ENCODE data around the gene CDC42BPB. TPM values are rescaled to one million over a fixed set of nuclear protein-coding genes. Genes with fewer than 3 reads are reported as not detected.

Gene CDC42BPB
- total RNA-seq, 4 donors from 2014 or later = 80.6 to 157 (median 118) TPM

DNA sequence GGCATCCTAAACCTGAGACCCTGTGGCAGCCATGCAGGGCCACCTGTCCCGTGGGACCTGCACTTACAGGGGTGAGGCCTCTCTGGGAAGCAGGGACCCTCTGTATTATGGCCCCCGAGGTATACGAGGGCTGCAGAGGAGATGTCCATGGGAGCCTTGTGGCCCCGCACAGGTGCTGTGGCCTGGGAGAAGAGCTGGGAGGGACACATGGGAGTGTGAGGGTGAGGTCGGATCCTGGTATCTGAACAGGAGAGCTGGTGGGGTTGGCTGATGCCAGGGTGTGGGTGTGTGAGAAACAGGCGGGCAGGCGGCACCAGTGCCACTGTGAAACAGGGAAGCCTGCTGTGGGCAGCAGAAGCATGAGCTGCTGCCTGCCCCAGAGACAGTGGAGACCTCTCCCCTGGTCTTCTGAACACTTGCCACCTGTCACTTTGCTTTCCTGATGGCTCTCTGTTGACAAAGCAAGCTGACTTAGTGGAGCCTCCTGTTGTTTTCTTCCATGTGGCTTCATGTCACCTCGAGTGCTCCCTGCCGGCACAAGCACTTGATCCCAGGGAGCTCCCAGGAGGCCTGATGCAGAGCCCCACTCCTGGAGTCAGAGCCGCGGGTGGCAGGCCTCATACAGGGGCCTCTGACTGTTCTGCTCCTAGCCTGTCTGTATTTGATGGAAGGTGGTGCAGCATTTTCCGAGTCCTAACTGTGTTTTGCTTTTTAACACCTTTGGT is 154.7 kb downstream of the CDC42BPB start:
- Histone ChIP-seq H3K36me3 (no peaks in the 10 kb centered on the region), H3K4me1 (no peaks in the 10 kb centered on the region), H3K9me3 (no peaks in the 10 kb centered on the region), H3K27me3 (no peaks in the 10 kb centered on the region), H3K4me3 (no peak overlapping the region), H3K27ac (no peak overlapping the region)
- no peak for DNase-seq
- TF ChIP-seq POLR2A (IDR thresholded peaks at IDR 0.05) = no peak
- TF ChIP-seq, protein P1, sequence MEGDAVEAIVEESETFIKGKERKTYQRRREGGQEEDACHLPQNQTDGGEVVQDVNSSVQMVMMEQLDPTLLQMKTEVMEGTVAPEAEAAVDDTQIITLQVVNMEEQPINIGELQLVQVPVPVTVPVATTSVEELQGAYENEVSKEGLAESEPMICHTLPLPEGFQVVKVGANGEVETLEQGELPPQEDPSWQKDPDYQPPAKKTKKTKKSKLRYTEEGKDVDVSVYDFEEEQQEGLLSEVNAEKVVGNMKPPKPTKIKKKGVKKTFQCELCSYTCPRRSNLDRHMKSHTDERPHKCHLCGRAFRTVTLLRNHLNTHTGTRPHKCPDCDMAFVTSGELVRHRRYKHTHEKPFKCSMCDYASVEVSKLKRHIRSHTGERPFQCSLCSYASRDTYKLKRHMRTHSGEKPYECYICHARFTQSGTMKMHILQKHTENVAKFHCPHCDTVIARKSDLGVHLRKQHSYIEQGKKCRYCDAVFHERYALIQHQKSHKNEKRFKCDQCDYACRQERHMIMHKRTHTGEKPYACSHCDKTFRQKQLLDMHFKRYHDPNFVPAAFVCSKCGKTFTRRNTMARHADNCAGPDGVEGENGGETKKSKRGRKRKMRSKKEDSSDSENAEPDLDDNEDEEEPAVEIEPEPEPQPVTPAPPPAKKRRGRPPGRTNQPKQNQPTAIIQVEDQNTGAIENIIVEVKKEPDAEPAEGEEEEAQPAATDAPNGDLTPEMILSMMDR (IDR thresholded peaks at IDR 0.05) = no peak
- intact Hi-C loops (cut with DNase I; ENCODE audit: low total_unique reads) = no loop called here

DNA sequence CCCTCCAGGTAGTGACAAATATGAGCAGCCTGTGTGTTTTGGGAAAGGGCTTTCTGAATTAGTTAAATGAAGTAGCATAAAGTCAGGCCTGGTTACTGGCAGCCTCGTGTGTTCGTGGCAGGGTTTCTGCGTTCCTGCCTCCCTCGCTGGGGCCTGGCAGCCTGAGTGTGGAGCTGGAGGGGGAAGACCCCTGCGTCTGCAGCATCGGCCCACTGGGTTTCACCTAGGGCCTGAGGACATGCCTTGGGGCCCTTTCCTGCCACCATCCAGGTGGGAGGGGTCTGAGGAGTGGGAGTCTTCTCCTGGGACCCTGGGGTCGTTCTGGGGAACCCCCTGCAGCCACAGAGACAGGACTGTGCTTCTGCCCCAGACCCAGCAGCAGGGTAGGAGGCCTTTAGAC is 155.3 kb downstream of the CDC42BPB start:
- TF ChIP-seq POLR2A (IDR thresholded peaks at IDR 0.05) = no peak
- TF ChIP-seq, protein P1 (IDR thresholded peaks at IDR 0.05) = no peak
- Histone ChIP-seq H3K4me3 (no peak overlapping the region), H3K27me3 (no peaks in the 10 kb centered on the region), H3K9me3 (no peaks in the 10 kb centered on the region), H3K27ac (no peak overlapping the region), H3K4me1 (no peaks in the 10 kb centered on the region), H3K36me3 (no peaks in the 10 kb centered on the region)
- no peak for DNase-seq
- intact Hi-C loops (cut with DNase I; ENCODE audit: low total_unique reads) = no loop called here

DNA sequence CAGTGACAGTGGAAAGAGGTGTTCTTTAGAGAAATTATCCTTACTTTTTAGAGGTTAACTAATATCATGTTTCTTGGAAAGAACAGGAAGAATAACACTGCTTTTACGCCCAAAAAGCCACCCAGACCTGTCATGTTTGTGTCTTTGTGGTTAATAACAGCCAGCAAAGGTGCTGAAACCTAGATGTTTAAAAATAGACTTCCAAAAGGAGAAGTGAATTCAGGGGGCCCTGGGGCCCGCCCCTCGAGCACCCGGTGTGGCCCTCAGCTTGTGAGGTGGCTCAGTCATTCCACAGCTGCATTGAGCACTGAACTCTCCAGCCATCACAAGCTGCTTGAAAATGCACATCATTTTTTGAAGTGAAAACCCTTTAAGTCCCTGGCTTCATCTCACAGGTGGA is 155.7 kb downstream of the CDC42BPB start:
- Histone ChIP-seq H3K36me3 (no peaks in the 10 kb centered on the region), H3K27me3 (no peaks in the 10 kb centered on the region), H3K4me1 (no peaks in the 10 kb centered on the region), H3K27ac (no peak overlapping the region), H3K9me3 (no peaks in the 10 kb centered on the region), H3K4me3 (no peak overlapping the region)
- intact Hi-C loops (cut with DNase I; ENCODE audit: low total_unique reads) = no loop called here
- TF ChIP-seq, protein P1 (IDR thresholded peaks at IDR 0.05) = no peak
- TF ChIP-seq POLR2A (IDR thresholded peaks at IDR 0.05) = no peak
- DNase-seq = no peak

DNA sequence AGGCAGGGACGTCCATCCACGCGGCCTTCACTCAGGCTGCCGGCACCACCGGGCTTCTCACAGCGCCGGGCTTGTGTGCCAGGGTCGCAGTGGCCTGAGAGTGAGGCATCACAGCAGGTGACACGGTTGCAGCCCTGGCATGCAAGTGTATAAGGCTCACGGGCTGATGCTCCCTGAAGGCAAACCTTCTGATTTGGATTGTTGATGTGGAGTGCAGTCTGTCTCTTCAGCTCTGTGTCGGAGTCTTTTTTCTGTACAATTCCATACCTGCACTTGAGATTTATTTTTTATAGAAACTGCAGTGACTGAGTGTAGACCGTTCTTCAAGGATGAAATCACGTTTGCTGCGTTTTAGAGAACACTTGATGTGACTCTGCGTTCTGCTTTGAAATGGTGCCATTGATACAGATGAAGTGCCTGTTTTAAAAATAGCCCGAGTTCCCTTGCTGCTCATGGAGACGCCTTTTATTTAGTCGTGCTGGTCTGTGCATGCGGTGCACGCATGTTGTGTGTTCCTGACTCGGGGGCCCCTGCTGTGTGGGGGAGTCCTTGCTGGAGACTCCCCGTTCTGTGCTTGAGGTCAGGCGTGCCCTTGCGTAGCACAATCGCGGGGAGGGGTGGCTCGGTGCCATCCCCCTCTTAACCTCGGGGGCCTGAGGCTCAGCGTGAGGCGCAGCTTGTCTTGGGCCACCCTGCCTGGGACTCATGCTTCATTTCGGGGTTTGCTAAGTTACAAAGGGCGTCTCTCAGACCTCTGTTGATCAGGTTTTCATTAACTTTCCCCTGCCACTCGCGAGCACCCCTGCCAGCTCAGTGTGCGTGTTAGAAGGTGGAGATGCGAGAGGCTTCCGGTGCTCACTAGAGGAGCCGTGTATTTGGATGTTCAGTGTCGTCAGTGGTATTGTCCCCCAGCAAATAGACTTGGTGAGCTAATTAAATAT is 156.4 kb downstream of the CDC42BPB start:
- intact Hi-C loops (cut with DNase I; ENCODE audit: low total_unique reads) = no loop called here
- Histone ChIP-seq H3K27ac (no peak overlapping the region), H3K36me3 (no peaks in the 10 kb centered on the region), H3K4me1 (no peaks in the 10 kb centered on the region), H3K9me3 (no peaks in the 10 kb centered on the region), H3K27me3 (no peaks in the 10 kb centered on the region), H3K4me3 (no peak overlapping the region)
- no peak for TF ChIP-seq POLR2A (IDR thresholded peaks at IDR 0.05)
- TF ChIP-seq, protein P1 (IDR thresholded peaks at IDR 0.05) = no peak
- DNase-seq = no peak

DNA sequence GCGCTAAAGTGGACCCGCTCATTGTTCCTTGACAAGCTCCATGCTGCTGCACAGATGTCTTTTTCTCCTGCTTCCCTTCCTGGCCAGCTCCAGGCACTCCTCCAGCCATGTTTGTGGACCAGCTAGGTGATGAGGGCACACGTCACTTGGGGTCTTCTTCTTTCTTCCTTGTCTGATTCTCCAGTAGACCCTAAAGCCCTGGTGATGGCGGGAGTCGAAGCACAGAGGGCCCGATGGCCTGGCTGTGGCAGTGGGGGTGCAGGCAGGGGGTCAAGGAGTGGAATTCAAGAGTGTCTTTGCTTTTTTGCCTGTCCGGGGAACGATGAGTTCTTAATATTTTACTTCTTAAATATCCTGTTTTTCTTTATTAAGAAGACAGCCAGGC is 157.8 kb downstream of the CDC42BPB start:
- Histone ChIP-seq H3K4me1 (no peaks in the 10 kb centered on the region), H3K27me3 (no peaks in the 10 kb centered on the region), H3K27ac (no peak overlapping the region), H3K9me3 (no peaks in the 10 kb centered on the region), H3K4me3 (no peak overlapping the region), H3K36me3 (no peaks in the 10 kb centered on the region)
- TF ChIP-seq POLR2A (IDR thresholded peaks at IDR 0.05) = no peak
- TF ChIP-seq, protein P1 (IDR thresholded peaks at IDR 0.05) = no peak
- intact Hi-C loops (cut with DNase I; ENCODE audit: low total_unique reads) = no loop called here
- DNase-seq = no peak
